ENCODE measurements around the gene EXD3.

EXD3 gene

DNA sequence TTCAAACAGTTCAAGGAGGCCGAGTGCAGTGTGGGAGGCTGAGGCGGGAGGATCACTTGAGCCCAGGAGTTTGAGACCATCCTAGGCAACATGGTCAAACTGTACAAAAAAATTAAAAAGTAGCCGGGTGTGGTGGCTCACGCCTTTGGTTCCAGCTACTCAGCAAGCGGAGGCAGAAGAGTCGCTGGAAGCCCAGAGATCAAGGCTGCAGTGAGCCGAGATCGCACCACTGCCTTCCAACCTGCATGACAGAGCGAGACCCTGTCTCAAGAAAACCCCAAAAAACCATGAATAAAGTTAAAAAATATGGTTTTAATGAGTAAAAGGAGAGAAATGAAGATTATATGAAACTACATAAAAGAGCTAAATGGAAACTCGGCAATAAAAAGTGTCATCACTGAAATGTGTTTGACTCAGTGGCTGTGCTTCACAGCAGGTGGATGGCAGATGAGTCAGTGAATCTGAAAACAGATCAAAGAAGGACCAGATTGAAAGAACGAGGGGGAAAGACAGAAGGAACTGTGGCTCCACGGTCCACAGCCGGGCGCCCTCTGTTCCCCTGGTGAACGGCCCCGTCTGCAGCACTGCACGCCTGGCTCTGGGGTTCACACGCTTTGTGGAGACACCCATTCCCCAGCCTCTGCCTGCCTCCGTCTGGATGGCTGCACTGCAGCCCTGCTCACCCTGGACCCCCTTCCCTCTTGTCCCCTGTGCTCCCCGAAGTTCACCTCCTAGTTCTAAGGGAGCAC is 25.1 kb downstream of the EXD3 start:
- Histone ChIP-seq H3K4me3 (IDR thresholded peaks at IDR 0.05; ENCODE audit: insufficient read depth, low read depth, low read length) (no peak overlapping the region), H3K4me1 (ENCODE audit: low read depth, poor library complexity, severe bottlenecking) (no peaks in the 10 kb centered on the region), H3K4me2 (no peak overlapping the region), H4K20me1 (ENCODE audit: insufficient read depth) (no peaks in the 10 kb centered on the region), H3K27me3 (ENCODE audit: insufficient read depth, low read depth) (no peaks in the 10 kb centered on the region), H3K36me3 (ENCODE audit: insufficient read depth) (no peaks in the 10 kb centered on the region), H3K27ac (no peak overlapping the region), H2AFZ (ENCODE audit: low read depth) (no peak overlapping the region), H3K9ac (no peak overlapping the region), H3K79me2 (ENCODE audit: insufficient read depth, low read depth) (no peaks in the 10 kb centered on the region)
- TF ChIP-seq, protein P1, sequence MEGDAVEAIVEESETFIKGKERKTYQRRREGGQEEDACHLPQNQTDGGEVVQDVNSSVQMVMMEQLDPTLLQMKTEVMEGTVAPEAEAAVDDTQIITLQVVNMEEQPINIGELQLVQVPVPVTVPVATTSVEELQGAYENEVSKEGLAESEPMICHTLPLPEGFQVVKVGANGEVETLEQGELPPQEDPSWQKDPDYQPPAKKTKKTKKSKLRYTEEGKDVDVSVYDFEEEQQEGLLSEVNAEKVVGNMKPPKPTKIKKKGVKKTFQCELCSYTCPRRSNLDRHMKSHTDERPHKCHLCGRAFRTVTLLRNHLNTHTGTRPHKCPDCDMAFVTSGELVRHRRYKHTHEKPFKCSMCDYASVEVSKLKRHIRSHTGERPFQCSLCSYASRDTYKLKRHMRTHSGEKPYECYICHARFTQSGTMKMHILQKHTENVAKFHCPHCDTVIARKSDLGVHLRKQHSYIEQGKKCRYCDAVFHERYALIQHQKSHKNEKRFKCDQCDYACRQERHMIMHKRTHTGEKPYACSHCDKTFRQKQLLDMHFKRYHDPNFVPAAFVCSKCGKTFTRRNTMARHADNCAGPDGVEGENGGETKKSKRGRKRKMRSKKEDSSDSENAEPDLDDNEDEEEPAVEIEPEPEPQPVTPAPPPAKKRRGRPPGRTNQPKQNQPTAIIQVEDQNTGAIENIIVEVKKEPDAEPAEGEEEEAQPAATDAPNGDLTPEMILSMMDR (conservative IDR thresholded peaks at IDR 0.05; ENCODE audit: low read depth, low read length): no peak

DNA sequence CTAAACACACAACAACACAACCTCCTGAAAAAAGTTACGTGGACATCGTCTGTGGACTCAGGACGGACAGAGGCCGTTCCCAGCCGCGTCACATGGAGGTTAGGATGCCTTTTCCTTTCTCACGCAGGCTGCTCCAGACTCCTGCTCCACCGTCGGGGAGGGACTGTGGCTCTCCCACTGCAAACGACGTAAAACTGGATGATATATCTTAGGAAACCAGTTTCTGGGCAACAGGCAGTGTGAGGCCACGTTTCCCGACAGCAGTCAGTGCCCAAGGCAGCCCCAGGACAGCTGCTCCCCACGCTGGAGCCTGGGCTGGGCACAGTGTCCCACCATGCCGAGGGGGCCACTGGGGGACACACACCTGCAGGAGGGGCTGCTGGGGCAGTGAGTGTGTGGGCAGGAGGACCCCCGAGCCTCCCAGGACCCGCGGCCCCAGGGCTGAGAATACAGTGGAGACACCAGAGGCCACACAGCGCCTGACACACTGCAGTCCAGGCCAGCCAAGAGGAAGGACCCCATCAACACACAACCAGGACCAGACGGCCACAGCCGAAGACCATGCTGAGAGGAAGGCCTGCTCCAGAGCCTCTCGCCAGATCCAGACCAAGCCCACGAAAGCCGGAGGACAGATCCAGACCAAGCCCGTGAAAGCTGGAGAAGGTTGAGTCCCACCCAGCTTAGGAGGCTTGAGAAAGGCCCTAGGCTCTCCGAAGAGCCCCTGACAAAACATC is 26.2 kb downstream of the EXD3 start:
- Histone ChIP-seq H3K27ac (no peak overlapping the region), H3K36me3 (ENCODE audit: insufficient read depth) (no peaks in the 10 kb centered on the region), H2AFZ (ENCODE audit: low read depth) (no peak overlapping the region), H3K4me3 (IDR thresholded peaks at IDR 0.05; ENCODE audit: insufficient read depth, low read depth, low read length) (no peak overlapping the region), H3K4me2 (no peak overlapping the region), H3K4me1 (ENCODE audit: low read depth, poor library complexity, severe bottlenecking) (no peaks in the 10 kb centered on the region), H3K9ac (no peak overlapping the region), H3K27me3 (ENCODE audit: insufficient read depth, low read depth) (no peaks in the 10 kb centered on the region), H3K79me2 (ENCODE audit: insufficient read depth, low read depth) (no peaks in the 10 kb centered on the region), H4K20me1 (ENCODE audit: insufficient read depth) (no peaks in the 10 kb centered on the region)
- TF ChIP-seq, protein P1 (conservative IDR thresholded peaks at IDR 0.05; ENCODE audit: low read depth, low read length): no peak

DNA sequence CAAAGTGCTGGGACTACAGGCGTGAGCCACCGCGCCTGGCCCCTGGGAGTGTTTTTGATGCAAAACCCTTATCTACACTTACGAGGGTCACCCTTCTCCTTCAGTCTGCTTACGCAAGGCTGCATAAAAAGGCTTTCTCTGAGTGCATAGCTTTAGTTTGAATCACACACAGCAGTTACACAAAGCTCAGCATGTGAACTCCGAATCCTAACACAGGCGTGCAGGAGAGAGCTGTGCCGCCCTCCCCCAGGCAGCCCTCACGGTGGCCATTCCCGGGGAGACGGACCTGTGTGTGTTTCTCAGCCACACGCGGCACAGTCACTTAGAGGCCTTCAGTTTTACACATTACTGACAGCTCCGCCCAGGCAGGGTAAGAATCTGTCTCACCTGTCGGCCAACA is 26.7 kb downstream of the EXD3 start:
- Histone ChIP-seq H3K27ac (no peak overlapping the region), H3K27me3 (ENCODE audit: insufficient read depth, low read depth) (no peaks in the 10 kb centered on the region), H3K4me3 (IDR thresholded peaks at IDR 0.05; ENCODE audit: insufficient read depth, low read depth, low read length) (no peak overlapping the region), H3K4me2 (no peak overlapping the region), H3K4me1 (ENCODE audit: low read depth, poor library complexity, severe bottlenecking) (no peaks in the 10 kb centered on the region), H3K9ac (no peak overlapping the region), H3K36me3 (ENCODE audit: insufficient read depth) (no peaks in the 10 kb centered on the region), H2AFZ (ENCODE audit: low read depth) (no peak overlapping the region), H3K79me2 (ENCODE audit: insufficient read depth, low read depth) (no peaks in the 10 kb centered on the region), H4K20me1 (ENCODE audit: insufficient read depth) (no peaks in the 10 kb centered on the region)
- TF ChIP-seq, protein P1 (conservative IDR thresholded peaks at IDR 0.05; ENCODE audit: low read depth, low read length): no peak

DNA sequence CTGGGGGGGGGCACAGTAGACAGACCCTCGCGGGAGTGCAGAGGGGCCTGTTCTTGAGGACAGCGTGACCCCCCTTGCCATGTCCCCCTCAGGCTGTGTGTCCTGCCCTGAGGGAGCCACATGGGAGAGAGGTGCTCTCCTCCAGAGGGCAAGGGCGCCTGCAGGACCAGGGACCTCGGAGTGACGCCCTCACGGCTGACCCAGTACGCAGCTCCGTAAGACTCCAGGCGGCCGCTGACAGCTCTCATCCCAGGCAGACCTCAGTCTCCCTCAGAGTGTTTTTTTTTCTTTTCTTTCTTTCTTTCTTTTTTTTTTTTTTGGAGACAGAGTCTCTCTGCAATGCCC is 27.3 kb downstream of the EXD3 start:
- Histone ChIP-seq H3K27ac (no peak overlapping the region), H3K4me2 (no peak overlapping the region), H2AFZ (ENCODE audit: low read depth) (no peak overlapping the region), H3K79me2 (ENCODE audit: insufficient read depth, low read depth) (no peaks in the 10 kb centered on the region), H3K4me3 (IDR thresholded peaks at IDR 0.05; ENCODE audit: insufficient read depth, low read depth, low read length) (no peak overlapping the region), H3K27me3 (ENCODE audit: insufficient read depth, low read depth) (no peaks in the 10 kb centered on the region), H3K9ac (no peak overlapping the region), H4K20me1 (ENCODE audit: insufficient read depth) (no peaks in the 10 kb centered on the region), H3K36me3 (ENCODE audit: insufficient read depth) (no peaks in the 10 kb centered on the region), H3K4me1 (ENCODE audit: low read depth, poor library complexity, severe bottlenecking) (no peaks in the 10 kb centered on the region)
- TF ChIP-seq, protein P1 (conservative IDR thresholded peaks at IDR 0.05; ENCODE audit: low read depth, low read length): no peak
